Esophagus squamous epithelium (tissue), 4 donors: ENCODE results near the gene WDR37.

ENCODE experiments used
- POLR2A ChIP-seq, 4 donors: fragments of 450-650 bp; IDR thresholded peaks; one replicate each; pipeline ENCODE4 v1.6.1; 2017; ENCODE audit warnings: antibody characterized with exemption in 4 of 4, mild to moderate bottlenecking in 4 of 4, moderate library complexity in 3 of 4
- TF ChIP-seq, protein P1 (sequence below), 6 experiments: fragments of 450-650 bp in 4 of 6; fragments of 200-600 bp in 2 of 6; sonication (generic) in 2 of 6; IDR thresholded peaks; one replicate each; pipeline ENCODE4 v1.5.1; 2016 to 2019; ENCODE audit warnings: antibody characterized with exemption in 6 of 6, mild to moderate bottlenecking in 4 of 6, moderate library complexity in 4 of 6

DNA sequence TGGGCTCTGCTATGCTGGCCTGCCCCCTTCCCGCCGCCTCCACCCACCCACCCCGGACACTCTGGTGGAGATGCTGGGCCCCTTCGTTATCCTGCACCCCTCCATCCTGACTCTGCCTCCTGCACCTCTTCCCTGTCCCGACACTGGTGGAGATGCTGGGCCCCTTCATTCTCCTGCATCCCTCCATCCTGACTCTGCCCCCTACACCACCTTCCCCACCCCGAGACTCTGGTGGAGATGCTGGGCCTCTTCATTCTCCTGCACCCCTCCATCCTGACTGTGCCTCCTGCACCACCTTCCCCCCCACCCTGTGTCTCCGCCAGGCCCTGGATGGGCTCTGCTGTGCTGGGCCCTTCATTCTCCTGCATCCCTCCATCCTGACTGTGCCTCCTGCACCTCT lies 45.5 kb upstream of the WDR37 start:
- TF ChIP-seq POLR2A (IDR thresholded peaks at IDR 0.05) = no peak
- TF ChIP-seq, protein P1, sequence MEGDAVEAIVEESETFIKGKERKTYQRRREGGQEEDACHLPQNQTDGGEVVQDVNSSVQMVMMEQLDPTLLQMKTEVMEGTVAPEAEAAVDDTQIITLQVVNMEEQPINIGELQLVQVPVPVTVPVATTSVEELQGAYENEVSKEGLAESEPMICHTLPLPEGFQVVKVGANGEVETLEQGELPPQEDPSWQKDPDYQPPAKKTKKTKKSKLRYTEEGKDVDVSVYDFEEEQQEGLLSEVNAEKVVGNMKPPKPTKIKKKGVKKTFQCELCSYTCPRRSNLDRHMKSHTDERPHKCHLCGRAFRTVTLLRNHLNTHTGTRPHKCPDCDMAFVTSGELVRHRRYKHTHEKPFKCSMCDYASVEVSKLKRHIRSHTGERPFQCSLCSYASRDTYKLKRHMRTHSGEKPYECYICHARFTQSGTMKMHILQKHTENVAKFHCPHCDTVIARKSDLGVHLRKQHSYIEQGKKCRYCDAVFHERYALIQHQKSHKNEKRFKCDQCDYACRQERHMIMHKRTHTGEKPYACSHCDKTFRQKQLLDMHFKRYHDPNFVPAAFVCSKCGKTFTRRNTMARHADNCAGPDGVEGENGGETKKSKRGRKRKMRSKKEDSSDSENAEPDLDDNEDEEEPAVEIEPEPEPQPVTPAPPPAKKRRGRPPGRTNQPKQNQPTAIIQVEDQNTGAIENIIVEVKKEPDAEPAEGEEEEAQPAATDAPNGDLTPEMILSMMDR (IDR thresholded peaks at IDR 0.05) = no peak
